Ramos (cell line): ENCODE measurements around the gene SNX33.

Source experiments
- in situ Hi-C: fragments of 300-500 bp; cut with MboI; formaldehyde crosslinking; loops from one replicate; pipeline ENCODE4 v1.14.3; 2022; ENCODE audit warnings: low sequenced_read_pairs; ENCODE audit not compliant: unreplicated experiment

SNX33 gene

DNA sequence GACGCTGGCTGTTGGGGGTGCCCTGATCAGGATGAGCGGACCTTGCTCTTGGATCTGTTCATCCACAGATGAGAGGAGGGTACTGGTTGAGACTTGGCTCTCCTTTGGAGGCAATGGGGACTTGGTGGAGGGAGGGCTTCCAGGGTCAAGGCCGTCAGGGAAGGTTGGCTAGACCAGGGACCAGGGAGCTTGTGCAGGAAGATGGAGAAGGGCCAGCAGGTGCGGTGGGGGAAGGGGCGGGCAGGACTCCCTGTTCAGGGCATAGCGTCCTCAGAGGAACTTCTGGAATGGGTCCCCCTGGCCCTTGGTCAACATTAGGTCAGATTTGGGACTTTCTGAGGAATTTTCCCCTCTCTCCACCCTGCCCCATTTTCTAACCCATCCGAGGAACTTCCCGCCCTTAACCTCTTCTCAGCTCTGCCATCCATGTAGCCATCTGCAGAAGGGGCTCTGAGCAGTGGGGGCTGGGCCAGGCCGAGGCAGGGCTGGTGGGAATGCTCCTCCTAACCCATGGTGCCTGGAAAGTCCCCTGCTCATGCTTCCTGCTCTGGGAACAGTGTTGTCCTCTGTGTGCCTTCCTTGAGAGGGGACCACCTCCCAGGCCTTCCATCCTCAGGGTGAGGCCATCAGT, 11.5 kb downstream of the SNX33 start:
- in situ Hi-C loops, result no loop called here

DNA sequence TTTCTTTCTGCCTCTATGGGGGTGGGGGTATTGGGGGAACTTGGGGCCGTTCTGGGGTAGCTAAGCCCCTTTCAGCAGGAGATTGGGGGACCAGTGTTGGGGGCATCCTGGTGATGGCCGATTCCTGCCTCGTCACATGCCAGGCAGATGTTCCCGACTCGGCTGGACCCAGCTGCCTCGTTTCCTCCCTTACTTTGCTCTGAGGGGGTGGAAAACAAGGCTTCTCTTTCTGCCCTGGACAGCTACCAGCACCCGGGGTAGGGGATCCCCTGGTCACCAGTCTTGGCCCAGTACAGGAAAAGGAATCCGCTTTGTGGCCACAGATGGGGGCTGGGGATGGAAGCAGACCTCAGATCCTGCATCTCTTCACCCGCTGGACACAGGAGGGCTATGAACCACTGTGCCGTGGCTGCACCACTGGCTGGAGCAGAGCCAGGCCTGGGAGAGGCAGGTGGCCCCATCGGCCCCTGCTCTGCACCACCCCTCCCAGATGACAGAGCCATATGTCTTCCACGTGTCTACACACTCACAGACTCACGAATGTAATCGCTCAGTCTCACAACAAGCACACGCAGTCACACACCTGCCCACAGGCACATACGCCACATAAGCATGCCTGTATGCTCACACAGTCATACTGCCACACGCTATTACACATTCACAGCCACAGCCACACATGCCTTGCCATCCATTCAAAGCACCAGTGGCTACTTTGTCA, 12.4 kb downstream of the SNX33 start:
- in situ Hi-C loops, result no loop called here

DNA sequence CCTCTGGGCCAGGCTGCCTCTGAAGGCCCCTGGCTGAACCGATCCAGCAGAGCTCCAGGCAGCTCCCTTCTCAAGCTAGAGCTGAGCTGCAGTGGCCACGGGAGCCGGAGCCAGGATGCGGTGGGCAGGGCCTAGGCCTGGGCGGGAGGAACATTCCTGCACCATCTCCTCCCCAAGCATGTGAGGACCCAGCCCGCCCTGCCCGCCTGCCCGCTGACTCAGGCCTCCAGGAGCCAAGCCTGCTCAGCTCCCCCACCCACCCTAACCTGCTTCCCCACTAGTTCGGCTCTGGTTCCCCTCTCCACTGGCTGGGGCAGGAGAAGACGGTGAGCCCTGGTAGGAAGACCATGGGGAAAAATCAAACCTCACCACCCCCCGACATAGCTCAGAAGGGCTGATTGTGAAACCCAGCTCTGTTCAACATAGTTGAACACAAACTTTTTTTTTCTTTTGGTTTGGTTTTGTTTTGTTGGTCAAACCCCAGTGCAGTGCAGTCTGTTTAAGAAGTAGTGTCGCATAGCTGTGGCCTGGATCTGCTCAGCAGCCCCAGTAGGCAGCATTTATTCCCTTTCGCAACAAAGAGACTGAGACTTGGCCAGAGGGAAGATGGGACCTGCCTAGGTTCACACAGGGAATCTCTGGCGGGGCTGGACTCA, 13.5 kb downstream of the SNX33 start:
- in situ Hi-C loops, result no loop called here

DNA sequence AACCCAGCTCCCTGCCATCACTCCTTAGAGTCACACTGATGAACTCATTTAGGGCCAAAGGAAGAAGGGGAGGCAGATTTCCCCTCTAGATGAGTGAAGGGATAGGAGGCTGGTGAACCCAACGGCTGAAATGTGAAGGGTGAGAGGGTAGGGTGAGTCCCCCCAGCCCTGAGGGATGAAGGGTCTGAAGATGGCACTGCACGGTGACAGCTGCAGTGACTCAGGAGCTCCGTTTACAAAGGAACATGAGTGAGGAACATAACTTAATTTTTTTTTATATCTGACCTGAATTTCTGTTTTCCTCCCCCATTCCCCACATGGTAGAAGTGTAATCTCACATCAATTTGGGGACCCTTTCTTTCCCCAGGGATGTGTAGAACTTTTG, 14.0 kb downstream of the SNX33 start:
- in situ Hi-C loops, result no loop called here

DNA sequence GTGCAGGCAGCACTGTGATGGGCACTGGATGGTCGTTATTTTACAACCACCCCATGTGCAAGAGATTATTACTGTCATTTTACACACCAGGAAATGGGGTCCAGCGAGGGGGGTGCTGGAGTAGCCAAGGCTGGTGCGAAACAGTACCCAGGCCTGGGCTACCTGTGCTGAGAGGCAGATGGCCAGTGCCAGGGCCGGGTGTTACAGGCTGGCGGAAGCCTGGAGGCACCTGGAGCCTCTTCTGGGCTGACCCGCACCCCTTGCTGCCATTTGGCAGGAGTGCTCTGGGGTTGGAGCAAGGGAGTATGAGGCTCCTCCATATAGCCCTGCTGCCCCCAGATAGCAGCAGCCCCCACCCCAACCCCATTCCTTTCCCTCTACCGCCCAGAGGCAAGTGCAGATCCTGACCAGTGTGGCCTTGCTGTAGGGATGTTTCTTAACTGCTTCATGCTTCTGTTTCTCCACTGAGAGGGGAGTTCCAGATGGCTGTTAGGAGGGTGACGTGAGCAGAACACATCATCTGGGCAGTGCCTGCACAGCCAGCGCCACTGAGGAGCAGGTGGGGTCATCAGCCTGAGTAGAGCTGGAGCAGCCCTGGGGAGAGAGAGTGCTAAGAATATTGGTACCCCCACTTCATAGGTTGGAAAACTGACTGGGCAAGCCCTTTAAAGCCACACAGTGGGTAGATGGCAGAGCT, 15.3 kb downstream of the SNX33 start:
- in situ Hi-C loops, result no loop called here

DNA sequence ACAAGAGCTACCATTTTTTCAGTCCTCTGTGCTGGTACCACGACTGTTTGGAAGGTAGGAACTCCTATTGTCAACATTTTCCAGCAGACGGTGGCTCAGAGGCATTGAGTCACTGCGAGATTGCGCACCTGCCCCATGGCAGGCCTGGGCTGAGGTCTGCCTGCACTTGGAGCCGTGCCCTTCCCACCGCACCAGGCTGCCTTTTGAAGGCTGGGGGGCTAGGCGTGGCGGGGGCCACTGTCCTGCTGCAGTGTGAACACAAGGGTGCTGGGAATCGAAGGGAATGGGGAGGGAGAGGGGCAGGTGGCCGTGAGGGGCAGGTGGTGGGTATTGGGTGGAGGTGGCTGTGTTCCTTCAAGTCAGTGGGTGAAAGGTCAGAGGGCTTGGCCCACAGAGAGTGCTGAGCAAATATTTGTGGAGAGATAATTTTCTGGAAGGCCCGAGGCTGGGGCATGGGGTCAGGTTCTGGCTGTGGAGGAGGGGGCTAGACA, 16.3 kb downstream of the SNX33 start:
- in situ Hi-C loops, result no loop called here

DNA sequence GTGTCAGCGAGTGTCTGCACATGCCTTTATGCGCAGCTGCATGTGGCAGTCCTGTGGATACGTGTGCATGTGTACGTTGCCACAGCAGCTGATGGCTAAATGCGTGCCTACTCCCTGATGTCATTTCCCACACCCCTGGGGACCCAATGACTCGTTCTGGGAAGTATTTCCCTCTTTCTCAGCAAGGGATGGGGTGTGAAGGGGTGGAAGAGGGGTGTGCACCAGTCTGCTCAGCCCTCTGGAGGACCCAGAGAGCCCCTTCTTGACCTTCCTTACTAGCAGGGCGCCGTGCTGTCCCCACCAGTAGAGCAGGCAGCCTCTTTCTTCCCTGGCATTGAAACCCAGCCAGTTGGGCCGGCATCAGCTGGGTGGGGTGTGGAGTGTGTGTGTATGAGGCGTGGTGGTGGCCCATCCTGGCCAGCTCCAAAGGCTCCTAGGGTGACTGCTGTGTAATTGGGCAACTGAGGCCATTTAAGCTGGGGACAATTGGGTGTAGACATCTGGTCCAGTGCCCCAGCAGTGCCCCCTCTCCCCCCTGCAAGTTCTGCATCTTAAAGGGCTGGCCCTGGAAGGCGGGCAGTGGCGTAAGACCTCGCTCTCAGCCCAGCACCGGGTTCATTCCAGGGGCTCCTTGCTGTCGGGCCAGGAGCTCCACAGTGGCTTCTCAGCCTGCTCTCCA, 19.2 kb downstream of the SNX33 start:
- in situ Hi-C loops, result no loop called here

DNA sequence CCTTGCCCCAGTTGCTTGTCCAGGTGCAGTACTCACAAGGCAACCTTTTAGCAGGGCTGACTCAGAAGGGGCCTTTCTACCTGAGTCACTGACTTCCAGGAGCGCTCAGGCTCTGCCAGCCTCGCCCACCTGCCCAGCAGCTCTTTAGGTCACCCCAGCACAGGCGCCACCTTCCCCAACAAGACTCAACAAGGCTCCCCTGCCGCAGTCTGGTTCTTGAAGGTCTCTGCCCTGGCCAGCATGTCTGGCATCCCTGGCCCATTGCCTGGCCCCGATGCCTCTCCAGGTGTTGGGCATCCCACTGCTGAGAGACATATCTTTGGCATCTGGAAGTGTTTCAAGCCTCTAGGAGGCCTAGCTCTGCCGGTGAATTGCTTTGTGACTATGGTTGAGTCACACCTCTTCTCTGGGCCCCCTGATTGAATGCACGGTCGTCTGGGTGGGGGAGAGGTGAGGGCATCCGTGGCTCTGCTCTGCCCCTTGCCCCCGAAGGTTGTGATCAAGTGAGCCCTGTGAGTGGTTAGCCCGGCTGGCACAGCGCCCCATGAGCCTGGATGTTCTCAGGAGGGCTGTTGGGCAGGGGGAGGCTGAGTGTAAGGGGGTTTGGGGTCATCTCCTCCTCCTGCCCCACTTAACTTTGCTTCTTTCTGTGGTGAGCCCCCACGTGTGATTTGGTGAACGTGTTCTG, 21.6 kb downstream of the SNX33 start:
- in situ Hi-C loops, result no loop called here

DNA sequence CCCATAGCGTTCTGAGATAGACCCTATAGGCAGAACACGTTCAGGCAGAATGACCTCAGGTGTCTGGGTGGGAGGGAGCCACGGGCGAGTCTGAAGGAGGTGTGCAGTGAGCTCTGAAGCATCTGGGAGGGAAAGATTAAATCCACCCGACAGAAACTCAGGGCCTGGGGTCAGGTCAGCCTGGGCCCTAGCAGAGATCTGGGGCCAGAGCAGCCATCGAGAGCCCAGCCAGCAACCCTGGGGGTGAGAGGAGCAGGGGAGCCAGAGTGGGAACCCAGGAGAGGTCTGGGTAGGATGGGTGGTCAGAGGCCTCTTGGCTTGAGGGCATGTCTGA, 22.1 kb downstream of the SNX33 start:
- in situ Hi-C loops, result no loop called here

DNA sequence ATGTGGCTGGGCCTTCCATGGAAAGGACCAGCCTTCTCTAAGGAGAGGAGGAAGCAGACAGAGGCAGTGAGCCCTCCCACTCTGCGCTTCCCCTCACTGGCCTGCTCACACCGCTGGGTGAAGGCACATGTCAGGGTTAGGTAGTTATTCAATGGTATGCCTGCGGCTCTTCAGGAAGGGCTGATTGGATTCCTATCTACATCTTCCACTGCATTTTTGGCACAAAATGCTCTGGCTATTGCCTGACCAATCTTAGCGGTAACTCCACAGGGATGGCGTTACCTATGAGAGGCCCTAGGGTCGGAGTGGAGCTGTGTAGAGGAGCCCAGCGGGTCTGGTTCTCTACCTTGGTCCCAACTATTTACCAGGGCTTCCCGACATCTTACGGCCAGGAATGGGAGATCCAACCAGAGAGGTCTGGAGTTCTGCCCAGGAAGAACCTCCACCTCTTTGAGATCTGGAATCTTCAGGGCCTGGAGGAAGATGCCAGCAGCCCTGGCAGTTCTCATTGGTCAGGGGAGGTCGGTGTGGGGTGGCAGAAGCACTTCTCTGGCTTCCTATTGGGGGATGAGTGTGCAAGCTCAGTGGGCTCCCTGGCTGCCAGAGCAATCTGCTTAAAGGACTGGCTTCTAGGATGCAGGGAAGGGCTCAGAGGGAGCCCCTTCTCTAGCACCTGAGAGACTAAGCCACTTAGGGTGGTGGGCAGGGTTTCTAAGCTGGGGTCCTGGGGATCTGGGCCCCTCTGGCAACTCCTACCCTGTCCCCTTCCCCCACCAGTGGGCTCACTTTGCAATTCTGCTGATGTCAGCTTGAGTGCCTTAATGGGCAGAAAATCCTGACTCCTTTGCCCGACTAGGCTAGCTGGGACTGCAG, 24.3 kb downstream of the SNX33 start:
- in situ Hi-C loops, result no loop called here

DNA sequence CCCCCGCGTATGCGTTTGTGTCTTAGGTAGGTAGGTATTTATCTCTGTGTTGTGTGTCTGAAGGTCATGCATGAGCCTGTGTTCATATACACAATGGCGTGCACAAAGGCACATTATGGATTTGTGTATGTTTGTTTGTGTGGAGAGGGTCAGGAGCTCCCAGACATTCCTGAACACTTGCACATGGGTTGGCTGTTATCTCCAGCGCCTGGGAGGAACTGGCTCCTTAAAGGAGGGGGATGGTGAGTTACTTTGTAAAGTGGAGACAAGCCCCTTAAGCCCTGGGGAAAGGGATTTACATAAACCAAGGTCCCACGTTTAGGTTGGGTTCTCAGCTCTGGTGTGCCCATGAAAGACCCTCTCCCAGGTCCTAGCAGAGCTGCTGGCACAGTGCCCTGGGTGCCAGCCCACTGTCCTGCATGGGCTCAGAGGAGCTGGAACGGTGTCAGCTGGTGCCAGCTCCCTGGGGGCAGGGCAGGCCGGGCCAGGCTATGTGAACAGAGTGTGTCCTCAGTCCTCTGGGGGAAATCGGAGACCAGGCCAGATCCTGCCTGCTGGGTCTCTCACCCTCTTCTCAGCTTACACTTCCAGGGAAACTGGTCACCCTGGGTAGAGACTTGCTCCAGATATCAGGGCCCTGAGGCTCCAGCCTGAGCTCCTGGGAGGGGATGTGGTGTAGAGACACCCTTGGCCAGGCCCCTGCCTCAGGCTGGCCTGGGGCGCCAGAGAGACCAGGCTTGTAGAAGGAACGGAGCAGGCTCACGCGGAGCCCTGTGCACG, 25.1 kb downstream of the SNX33 start:
- in situ Hi-C loops, result no loop called here

DNA sequence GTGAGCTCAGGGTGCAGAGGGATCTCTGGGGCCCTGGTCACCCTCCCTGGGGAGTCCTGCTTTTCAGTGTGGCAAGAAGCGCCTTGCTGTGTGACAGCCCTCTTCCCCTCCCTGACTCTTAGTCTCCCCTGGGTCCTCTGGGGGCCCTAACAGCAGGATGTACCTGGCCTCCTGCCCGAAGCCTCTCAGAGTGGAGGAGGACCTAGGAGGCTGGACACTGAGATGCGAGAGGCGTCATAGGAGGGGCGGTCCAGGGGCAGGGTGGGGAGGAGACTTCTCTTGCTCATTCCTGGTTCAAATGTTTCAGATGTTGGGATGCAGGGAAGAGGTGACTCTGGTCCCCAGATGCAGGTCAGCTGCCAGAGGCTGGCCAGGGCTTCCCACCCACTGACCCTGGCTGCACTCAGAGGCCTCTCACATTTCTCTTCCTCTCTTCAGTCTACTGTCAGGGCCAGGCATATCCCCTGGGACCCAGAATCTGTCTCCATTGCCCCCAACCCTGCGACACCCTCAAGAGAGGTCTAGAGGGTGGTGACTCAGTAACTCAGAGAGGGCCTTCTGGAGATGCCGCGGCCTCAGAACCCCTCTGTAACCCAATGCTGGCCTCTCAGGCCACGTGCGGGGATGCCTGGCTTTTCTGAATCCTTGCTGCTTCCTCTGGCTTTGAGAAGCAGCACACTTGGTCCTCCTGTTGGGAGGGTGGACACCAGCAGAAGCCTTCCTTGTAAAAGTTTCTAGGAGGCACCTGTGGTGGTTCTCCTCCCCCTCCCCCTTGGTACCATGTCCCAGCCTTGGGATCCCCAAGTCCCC, 25.9 kb downstream of the SNX33 start:
- in situ Hi-C loops, result no loop called here

DNA sequence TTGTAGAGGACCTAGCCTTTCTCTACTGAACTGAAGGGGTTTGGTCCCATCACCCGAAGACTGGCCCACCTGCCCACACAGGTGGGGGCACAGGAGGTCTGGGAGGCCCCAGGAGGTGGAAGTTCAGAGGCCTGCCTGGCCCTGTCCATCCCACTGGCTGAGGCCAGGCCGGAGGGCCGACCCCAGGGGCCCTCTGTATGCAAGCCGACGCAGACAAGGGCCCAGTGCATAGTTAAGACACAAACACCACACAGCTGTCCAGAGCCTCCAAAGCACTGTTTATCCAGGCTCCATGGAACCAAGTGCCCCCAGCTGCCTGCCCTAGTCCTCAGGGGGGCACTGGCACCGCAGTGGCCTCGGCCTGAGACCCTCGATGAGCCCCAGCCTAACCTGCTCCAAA, 26.7 kb downstream of the SNX33 start:
- in situ Hi-C loops, result no loop called here

DNA sequence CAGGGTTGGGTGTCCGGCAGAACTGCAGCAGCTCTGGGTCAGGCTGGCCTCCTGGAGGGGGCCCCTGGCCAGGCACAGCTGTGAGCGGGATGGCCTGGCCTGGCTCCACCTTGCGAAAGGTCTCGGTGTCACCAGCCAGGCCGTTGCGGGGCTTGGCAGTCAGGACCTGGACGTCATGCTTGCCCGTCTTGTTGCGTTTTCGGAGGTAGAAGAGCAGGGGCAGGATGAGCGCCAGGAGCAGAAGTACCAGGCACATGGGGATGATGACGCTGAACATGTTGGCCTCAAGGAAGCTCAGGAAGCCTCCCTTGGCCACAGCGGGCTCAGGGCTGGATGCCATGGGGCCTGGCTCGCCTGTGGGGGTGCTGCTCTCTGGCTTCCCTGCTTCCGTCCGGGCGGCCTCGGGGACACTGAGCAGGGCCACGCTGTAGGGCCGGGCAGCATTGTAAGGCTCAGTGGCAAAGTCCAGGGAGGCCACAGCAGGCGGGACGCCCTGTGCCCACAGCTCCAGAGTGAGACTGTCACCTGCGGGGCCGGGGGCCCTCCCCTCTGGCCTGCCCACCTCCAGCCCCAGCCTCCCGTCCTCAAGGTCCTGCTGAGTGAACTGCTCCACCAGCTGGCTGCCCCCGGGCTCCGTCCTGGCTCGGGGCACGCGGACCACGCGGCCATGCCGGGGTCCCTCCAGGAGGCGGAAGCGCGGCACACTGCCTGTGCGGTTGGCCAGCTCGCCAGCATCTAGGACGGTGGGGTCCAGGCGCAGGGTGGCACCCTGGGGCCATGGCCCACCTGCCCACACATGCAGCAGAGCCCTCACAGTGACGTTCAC, 28.1 kb downstream of the SNX33 start:
- in situ Hi-C loops, result no loop called here

DNA sequence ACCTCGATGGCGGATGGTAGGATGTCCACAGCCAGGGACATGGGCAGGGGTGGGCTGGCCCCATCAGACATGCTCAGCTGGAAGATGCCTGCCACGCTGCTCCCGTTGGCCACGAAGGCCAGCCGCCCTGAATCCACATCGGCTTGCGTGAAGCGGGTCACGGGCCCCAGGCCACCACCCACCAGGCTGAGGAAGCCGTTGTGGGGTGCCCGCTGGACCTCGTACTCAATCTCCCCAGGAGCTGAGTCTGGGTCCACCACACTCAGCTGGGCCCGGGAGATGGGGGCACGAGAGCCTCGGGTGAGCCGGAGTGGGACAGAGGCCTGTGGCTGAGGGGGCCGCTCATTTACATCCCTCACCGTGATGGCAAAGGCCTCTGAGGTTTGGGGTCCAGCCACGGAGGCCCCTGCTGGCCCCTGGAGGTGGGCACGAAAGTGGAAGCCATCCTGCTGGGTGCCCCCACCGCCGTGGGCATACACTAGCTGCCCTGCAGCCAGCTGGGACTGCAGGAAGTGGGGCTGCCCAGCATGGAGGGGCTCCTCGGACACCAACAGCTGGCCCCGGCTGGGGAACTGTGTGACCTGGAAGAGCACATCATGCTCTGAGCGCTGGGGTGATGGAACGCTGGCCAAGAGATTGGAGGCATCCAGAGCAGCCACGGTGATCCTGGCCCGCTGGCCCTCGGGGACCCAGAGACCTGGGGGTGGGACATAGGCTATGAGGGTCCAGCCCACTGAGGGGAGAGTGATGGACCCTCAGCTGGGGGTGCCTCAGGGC, 29.2 kb downstream of the SNX33 start:
- in situ Hi-C loops, result no loop called here
